HG02840 (cell line): ENCODE measurements around the gene FAM168A.
"Not testable (repeated sequence)": the region's sequence is repeated elsewhere in the genome, so short reads cannot be mapped to it uniquely, and the experiment has no call there.

Experiments
- ATAC-seq: cut with Tn5 transposase; IDR thresholded peaks from one replicate; pipeline ENCODE4 v1.9.1; 2021; ENCODE audit warnings: mild to moderate bottlenecking, moderate library complexity, moderate number of reproducible peaks; ENCODE audit not compliant: unreplicated experiment, low FRiP score

Gene FAM168A

GRCh38 chr11:73445980-73446379 is 151.9 kb downstream of the FAM168A start:
- no peak for ATAC-seq

GRCh38 chr11:73439002-73439843 is 158.7 kb downstream of the FAM168A start:
- ATAC-seq = no peak

GRCh38 chr11:73436859-73437258 is 161.1 kb downstream of the FAM168A start:
- not testable (repeated sequence) for ATAC-seq

- no peak for ATAC-seq
Observed at GRCh38 chr11:73431396-73431795, 166.5 kb downstream of the FAM168A start.

- ATAC-seq = no peak
Observed at GRCh38 chr11:73430326-73430725, 167.6 kb downstream of the FAM168A start.

- ATAC-seq = no peak
Observed at GRCh38 chr11:73429121-73429750, 168.7 kb downstream of the FAM168A start.

- ATAC-seq = no peak
Observed at GRCh38 chr11:73428699-73429098, 169.2 kb downstream of the FAM168A start.

GRCh38 chr11:73428227-73428626 is 169.7 kb downstream of the FAM168A start:
- no peak for ATAC-seq

GRCh38 chr11:73426219-73426850 is 171.6 kb downstream of the FAM168A start:
- no peak for ATAC-seq

- no peak for ATAC-seq
Observed at GRCh38 chr11:73425108-73425507, 172.8 kb downstream of the FAM168A start.

GRCh38 chr11:73423506-73423905 is 174.4 kb downstream of the FAM168A start:
- ATAC-seq = no peak

- no peak for ATAC-seq
Observed at GRCh38 chr11:73422886-73423285, 175.0 kb downstream of the FAM168A start.

GRCh38 chr11:73420136-73420535 is 177.8 kb downstream of the FAM168A start:
- ATAC-seq = no peak

GRCh38 chr11:73416786-73417185 is 181.1 kb downstream of the FAM168A start:
- ATAC-seq = no peak

- no peak for ATAC-seq
Observed at GRCh38 chr11:73415854-73416615, 181.9 kb downstream of the FAM168A start.

- ATAC-seq = no peak
Observed at GRCh38 chr11:73414977-73415651, 182.8 kb downstream of the FAM168A start.

- ATAC-seq = no peak
Observed at GRCh38 chr11:73413256-73413655, 184.7 kb downstream of the FAM168A start.

GRCh38 chr11:73412308-73412707 is 185.6 kb downstream of the FAM168A start:
- ATAC-seq = no peak

- no peak for ATAC-seq
Observed at GRCh38 chr11:73411031-73411430, 186.9 kb downstream of the FAM168A start.

GRCh38 chr11:73410627-73411026 is 187.3 kb downstream of the FAM168A start:
- no peak for ATAC-seq
